GM18858 (cell line): ENCODE results near the gene RBFOX1.

Experiments
- ATAC-seq: cut with Tn5 transposase; IDR thresholded peaks from one replicate; pipeline ENCODE4 v1.9.1; 2021; ENCODE audit not compliant: unreplicated experiment

RBFOX1 gene

GRCh38 chr16:7653746-7654461 lies 321.3 kb downstream of the RBFOX1 start:
- ATAC-seq, result no peak

DNA sequence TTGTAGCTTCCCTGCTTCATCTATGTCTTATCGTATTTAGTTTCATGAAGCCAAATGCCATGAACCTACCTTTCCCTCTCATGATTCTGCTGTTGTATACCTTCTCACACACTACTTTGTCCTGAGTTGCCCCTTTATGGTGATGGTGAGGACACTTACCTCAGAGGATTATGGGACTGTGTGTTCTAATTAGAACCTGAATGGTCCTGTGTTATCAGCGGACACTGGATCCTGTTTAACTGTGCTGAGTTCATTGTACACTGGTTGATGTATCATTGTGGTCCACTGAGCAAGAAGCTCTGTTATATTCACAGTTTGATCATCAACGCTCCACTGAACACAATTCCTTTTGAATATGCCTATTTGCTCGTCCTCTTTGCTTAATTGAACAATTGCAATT lies 343.0 kb downstream of the RBFOX1 start:
- ATAC-seq, result no peak

DNA sequence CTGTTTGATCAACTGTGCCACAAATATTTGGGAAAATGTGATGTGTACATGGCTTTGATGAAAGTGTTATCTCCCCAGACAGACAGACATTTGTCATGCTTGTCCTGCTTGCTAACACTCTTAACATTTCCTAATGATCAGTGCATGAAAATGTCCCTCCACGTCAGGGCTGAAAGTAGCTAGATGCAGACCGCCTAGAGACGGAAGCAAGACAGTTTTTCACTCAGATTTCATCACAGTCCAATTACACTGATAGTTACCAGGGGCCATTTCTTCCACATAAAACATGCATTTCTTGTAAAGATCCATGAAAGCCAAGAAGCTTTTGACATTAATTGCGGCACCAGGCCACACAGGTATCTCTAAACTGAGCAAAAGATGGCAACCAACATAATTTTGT lies 347.7 kb downstream of the RBFOX1 start:
- ATAC-seq, result no peak

GRCh38 chr16:7688811-7689210 lies 356.2 kb downstream of the RBFOX1 start:
- ATAC-seq, result no peak

GRCh38 chr16:7689234-7689633 lies 356.6 kb downstream of the RBFOX1 start:
- no peak for ATAC-seq

DNA sequence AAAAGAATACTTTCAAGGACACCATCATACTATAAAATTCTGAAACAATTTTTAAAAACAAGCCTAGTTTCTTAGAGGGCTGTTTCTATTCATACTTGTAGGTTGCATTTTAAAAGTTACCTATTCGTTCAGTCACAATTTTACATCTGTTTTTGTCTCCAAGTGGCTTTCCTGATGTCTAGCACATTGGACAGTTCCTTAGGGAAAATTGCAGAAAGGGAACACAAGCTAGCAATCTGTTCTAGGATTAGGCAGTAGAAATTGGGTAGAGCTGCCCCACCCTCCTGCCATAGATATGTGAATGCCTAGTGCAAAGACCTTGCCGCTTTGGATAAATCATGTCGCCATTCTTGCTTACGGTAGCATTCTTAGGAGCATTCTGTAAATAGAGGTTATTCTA lies 358.9 kb downstream of the RBFOX1 start:
- no peak for ATAC-seq

DNA sequence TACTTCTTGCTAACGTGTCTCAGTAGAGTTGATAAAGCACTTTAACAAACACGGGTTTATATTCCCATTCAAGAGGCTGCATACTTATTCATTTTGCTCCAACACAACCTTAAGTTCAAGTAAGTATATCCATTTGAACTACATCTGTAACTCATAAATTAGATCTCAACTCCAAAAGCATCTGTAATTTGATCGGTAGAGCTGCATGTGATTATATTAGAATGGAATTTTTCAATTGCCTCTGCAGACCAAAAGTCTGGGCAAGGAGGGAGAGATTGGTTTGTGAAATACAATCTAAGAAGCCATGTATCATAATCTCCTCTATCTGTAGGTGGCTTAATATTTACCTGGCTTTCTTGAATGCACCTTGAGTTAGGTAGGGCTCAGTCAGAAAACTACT lies 371.0 kb downstream of the RBFOX1 start:
- ATAC-seq, result no peak

GRCh38 chr16:7705885-7706284 lies 373.2 kb downstream of the RBFOX1 start:
- ATAC-seq, result no peak

DNA sequence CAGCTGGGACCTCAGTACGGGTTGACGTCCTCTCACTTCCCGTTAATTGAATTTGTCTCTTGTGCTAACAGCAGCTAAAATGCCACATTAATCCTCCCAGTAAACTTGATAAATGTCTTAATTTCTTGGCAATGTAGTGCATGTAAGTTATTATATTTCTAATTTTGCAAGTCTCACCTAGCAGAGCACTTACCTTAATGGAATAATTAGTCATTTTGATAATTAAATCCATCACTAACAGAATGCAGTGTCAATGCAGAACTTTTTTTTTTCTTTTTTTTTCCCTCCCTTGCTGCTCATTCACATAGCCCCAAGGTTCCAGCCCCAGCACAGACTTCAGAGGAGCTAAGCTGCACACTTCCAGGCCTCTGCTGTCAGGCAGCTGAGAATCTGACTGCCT lies 376.5 kb downstream of the RBFOX1 start:
- ATAC-seq, result no peak

DNA sequence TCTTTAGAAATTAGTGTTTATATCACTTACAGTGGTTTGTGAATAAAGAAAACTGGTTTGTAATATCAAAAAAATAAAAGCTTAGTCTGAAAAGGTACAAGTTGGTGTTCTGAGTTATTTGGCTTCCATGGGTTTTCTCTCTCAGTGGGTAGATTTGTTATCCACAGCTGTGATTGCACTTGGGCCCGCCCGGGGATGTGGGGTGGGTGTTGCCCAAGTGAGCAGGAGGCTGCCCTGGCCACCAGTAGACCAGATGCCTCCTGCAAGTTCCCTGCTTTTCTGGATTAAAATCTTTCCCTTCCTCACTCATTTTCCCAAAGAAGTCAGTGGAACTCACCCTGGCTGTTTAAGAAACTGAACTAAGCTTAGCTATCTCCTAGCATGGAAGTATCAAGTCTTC lies 380.6 kb downstream of the RBFOX1 start:
- ATAC-seq, result no peak

GRCh38 chr16:7714775-7715174 lies 382.1 kb downstream of the RBFOX1 start:
- no peak for ATAC-seq

GRCh38 chr16:7716660-7717550 lies 384.3 kb downstream of the RBFOX1 start:
- no peak for ATAC-seq

- no peak for ATAC-seq
These were observed 390.1 kb downstream of the RBFOX1 start for GRCh38 chr16:7722761-7723160.

DNA sequence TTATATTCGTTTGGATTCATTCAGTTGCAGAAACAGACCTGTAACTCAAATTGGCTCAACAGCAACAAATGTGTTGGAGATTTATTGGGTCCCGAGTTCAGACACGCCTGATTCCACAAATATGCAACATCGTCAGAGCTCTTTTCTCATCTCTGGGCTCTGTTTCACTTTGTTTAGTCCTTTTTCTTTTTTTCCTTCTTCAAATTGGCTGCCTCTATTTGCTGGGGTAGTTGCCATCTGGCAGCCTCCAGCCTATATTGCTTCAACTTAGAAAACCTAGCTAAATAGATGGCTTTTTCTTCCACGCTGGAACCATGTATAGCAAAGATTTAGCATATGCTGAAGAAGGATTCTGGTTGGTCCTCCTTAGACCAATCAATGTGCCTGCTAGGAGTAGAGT lies 398.5 kb downstream of the RBFOX1 start:
- no peak for ATAC-seq

DNA sequence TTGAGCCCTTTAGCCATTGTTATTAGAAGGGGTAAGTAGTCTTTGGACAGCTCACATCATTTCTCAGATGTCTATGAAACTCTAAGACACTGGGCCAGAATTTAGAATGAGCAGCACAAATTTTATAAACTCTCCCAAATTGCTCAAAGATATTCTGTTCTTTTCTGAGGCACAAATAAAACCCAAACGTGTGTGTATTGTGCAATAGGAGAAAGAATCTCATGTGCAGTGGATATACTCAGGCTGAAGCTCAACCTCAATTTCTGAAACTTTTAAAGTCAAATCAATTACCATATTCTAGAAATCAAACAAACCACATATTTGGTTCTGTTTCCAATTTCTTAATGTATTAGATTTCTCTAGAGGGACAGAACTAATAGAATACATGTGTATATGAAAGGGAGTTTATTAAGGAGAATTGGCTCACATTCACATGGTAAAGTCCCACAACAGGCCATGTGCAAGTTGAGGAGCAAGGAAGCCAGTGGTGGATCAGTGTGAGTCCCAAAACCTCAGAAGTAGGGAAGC lies 403.6 kb downstream of the RBFOX1 start:
- no peak for ATAC-seq

GRCh38 chr16:7742626-7743025 lies 410.0 kb downstream of the RBFOX1 start:
- no peak for ATAC-seq

DNA sequence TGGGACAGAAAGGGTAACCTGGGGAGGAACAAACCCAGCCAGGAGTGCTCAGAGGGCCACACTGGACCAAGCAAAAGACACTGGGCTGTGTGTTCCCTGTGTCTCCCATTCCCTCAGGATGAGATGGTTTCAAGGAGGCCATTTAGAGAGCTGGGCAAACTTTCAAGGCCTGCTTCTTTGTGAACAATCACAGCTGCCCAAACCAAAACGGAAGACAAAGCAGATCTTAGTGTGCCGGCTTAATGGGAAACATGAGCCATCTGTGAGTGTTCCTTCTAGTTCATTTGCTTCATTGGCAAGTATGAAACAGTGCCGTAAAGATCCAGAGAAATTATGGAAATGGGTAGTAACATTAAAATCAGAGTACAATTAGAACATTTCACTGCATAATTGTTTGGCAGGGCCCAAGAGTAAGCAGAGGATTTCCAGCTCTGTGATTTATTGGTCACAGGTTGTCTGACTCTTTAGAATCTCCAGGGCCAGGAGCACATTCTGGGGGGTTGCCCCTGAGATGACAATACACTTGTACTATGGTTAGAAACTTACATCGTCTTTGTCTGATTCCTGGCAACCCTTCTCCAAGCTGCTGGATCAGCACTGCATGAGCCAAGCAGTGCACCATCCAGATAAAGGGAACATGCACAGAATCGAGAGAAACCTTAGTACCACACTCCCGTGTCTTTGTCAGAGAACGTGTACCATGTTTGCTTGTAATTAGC lies 412.1 kb downstream of the RBFOX1 start:
- no peak for ATAC-seq

GRCh38 chr16:7745276-7745675 lies 412.6 kb downstream of the RBFOX1 start:
- ATAC-seq, result no peak

- no peak for ATAC-seq
These were observed 414.3 kb downstream of the RBFOX1 start for GRCh38 chr16:7746941-7747340.

- ATAC-seq, result no peak
These were observed 415.9 kb downstream of the RBFOX1 start for GRCh38 chr16:7748522-7748921.

DNA sequence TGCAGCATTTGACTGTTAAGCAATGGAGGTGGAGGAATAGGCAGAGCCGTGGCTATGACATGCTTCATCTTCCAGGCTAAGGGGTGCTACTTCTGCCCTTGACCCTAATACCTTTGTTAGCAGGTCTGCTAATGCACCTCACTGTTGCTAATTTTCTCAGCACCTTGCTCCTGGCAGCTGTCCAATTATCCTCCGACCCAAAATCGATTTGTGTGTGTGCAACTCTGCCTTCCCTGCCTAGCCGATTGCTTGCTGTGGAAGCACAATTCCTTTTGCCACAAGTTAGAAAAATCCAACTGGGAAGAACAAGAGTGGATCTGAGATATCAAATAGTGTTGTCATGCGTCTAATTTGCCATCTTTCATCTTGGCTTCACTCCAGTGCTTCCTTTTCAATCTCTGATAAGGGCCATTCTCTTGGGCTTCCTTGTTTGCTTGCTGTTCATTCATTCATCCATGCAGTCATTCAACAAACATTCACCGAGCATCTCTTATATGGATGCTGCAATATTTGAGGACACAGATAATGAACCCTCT lies 422.8 kb downstream of the RBFOX1 start:
- ATAC-seq, result no peak
